ENCODE data around the gene ACP1.

The ACP1 gene

GRCh38 chr2:238431-238830 lies 26.3 kb upstream of the ACP1 start:
- no peak for DNase-seq (ENCODE audit: low spot score)
- Histone ChIP-seq H3K4ac (ENCODE audit: low read length) (no peak overlapping the region), H3K4me3 (ENCODE audit: low read length in 2 of 2) (no peak overlapping the region), H2BK5ac (ENCODE audit: low read length) (no peak overlapping the region), H2BK120ac (ENCODE audit: low read depth, low read length) (no peak overlapping the region), H3K14ac (ENCODE audit: low read length) (no peak overlapping the region), H3K18ac (ENCODE audit: low read length) (no peak overlapping the region), H3K4me2 (ENCODE audit: insufficient read depth, low read length, poor library complexity, severe bottlenecking) (no peak overlapping the region), H3K79me1 (ENCODE audit: low read depth, low read length) (no peaks in the 10 kb centered on the region), H4K8ac (ENCODE audit: low read depth, low read length) (no peak overlapping the region), H3K9me3 (replicated peaks in 1 of 2; ENCODE audit: control insufficient read depth in 2 of 2, insufficient read depth in 1 of 2, low read depth in 1 of 2, low read length in 2 of 2) (peaks cover 0 to 19% of the 10 kb centered on the region in 2 donors), H2AFZ (ENCODE audit: low read length) (no peak overlapping the region), H3K23ac (ENCODE audit: low read depth, low read length, poor library complexity) (no peak overlapping the region), H3K36me3 (replicated peaks in 1 of 2; ENCODE audit: control insufficient read depth in 2 of 2, insufficient read depth in 2 of 2, low read length in 2 of 2) (peaks cover 1 to 46% of the 10 kb centered on the region in 2 donors), H3K4me1 (ENCODE audit: control insufficient read depth in 2 of 2, insufficient read depth in 1 of 2, low read depth in 1 of 2, low read length in 2 of 2) (peaks cover 4 to 8% of the 10 kb centered on the region in 2 donors), H4K91ac (ENCODE audit: low read depth, low read length, poor library complexity) (no peak overlapping the region), H2AK5ac (ENCODE audit: low read depth, low read length) (no peak overlapping the region), H3K9ac (ENCODE audit: low read depth, low read length, poor library complexity) (no peak overlapping the region), H2BK15ac (ENCODE audit: low read length) (no peak overlapping the region), H3K27me3 (ENCODE audit: control insufficient read depth in 3 of 3, insufficient read depth in 3 of 3, low read depth in 1 of 3, low read length in 3 of 3) (no peaks in the 10 kb centered on the region), H3K27ac (replicated peaks; ENCODE audit: low read length) (no peak overlapping the region), H2BK12ac (ENCODE audit: low read length) (no peak overlapping the region)
- WGBS, 2 donors (ENCODE audit: extremely low coverage in 2 of 2, insufficient read length in 2 of 2, insufficient replicate concordance in 1 of 2), result 91% methylated on average over 1 of the region's 3 CpGs; no CpG with 5 or more reads in 1 of the 2 donors

- WGBS, 2 donors (ENCODE audit: extremely low coverage in 2 of 2, insufficient read length in 2 of 2, insufficient replicate concordance in 1 of 2), result no CpG with 5 or more reads among the region's 5 CpGs
- no peak overlapping the region for H2BK5ac ChIP-seq (ENCODE audit: low read length)
- H3K27ac ChIP-seq (replicated peaks; ENCODE audit: low read length), result no peak overlapping the region
- no peak overlapping the region for H2BK120ac ChIP-seq (ENCODE audit: low read depth, low read length)
- H3K27me3 ChIP-seq (ENCODE audit: control insufficient read depth in 3 of 3, insufficient read depth in 3 of 3, low read depth in 1 of 3, low read length in 3 of 3), result no peaks in the 10 kb centered on the region
- no peak overlapping the region for H4K8ac ChIP-seq (ENCODE audit: low read depth, low read length)
- H3K79me1 ChIP-seq (ENCODE audit: low read depth, low read length), result no peaks in the 10 kb centered on the region
- H3K9me3 ChIP-seq (replicated peaks in 1 of 2; ENCODE audit: control insufficient read depth in 2 of 2, insufficient read depth in 1 of 2, low read depth in 1 of 2, low read length in 2 of 2), result peaks cover 0 to 19% of the 10 kb centered on the region in 2 donors
- no peak overlapping the region for H2BK15ac ChIP-seq (ENCODE audit: low read length)
- no peak overlapping the region for H3K4ac ChIP-seq (ENCODE audit: low read length)
- H3K4me2 ChIP-seq (ENCODE audit: insufficient read depth, low read length, poor library complexity, severe bottlenecking), result no peak overlapping the region
- H3K4me1 ChIP-seq (ENCODE audit: control insufficient read depth in 2 of 2, insufficient read depth in 1 of 2, low read depth in 1 of 2, low read length in 2 of 2), result peaks cover 4 to 8% of the 10 kb centered on the region in 2 donors
- no peak overlapping the region for H3K9ac ChIP-seq (ENCODE audit: low read depth, low read length, poor library complexity)
- H4K91ac ChIP-seq (ENCODE audit: low read depth, low read length, poor library complexity), result no peak overlapping the region
- H2BK12ac ChIP-seq (ENCODE audit: low read length), result no peak overlapping the region
- DNase-seq (ENCODE audit: low spot score), result no peak
- no peak overlapping the region for H3K18ac ChIP-seq (ENCODE audit: low read length)
- no peak overlapping the region for H3K23ac ChIP-seq (ENCODE audit: low read depth, low read length, poor library complexity)
- H2AFZ ChIP-seq (ENCODE audit: low read length), result no peak overlapping the region
- H3K14ac ChIP-seq (ENCODE audit: low read length), result no peak overlapping the region
- no peak overlapping the region for H3K4me3 ChIP-seq (ENCODE audit: low read length in 2 of 2)
- H2AK5ac ChIP-seq (ENCODE audit: low read depth, low read length), result no peak overlapping the region
- H3K36me3 ChIP-seq (replicated peaks in 1 of 2; ENCODE audit: control insufficient read depth in 2 of 2, insufficient read depth in 2 of 2, low read length in 2 of 2), result peaks cover 1 to 50% of the 10 kb centered on the region in 2 donors
Observed at GRCh38 chr2:238869-239268, 25.9 kb upstream of the ACP1 start.

- H3K4me1 ChIP-seq (ENCODE audit: control insufficient read depth in 2 of 2, insufficient read depth in 1 of 2, low read depth in 1 of 2, low read length in 2 of 2), result no peaks in the 10 kb centered on the region
- H2AK5ac ChIP-seq (ENCODE audit: low read depth, low read length), result no peak overlapping the region
- no peak overlapping the region for H2BK120ac ChIP-seq (ENCODE audit: low read depth, low read length)
- H3K27ac ChIP-seq (replicated peaks; ENCODE audit: low read length), result no peak overlapping the region
- WGBS, 2 donors (ENCODE audit: extremely low coverage in 2 of 2, insufficient read length in 2 of 2, insufficient replicate concordance in 1 of 2), result no CpG with 5 or more reads among the region's 7 CpGs
- peaks cover 1 to 89% of the 10 kb centered on the region in 2 donors for H3K36me3 ChIP-seq (replicated peaks in 1 of 2; ENCODE audit: control insufficient read depth in 2 of 2, insufficient read depth in 2 of 2, low read length in 2 of 2)
- no peak overlapping the region for H3K23ac ChIP-seq (ENCODE audit: low read depth, low read length, poor library complexity)
- no peaks in the 10 kb centered on the region for H3K27me3 ChIP-seq (ENCODE audit: control insufficient read depth in 3 of 3, insufficient read depth in 3 of 3, low read depth in 1 of 3, low read length in 3 of 3)
- H3K9me3 ChIP-seq (replicated peaks in 1 of 2; ENCODE audit: control insufficient read depth in 2 of 2, insufficient read depth in 1 of 2, low read depth in 1 of 2, low read length in 2 of 2), result peaks cover 0 to 14% of the 10 kb centered on the region in 2 donors
- H3K18ac ChIP-seq (ENCODE audit: low read length), result no peak overlapping the region
- H3K4me2 ChIP-seq (ENCODE audit: insufficient read depth, low read length, poor library complexity, severe bottlenecking), result no peak overlapping the region
- no peak overlapping the region for H2BK5ac ChIP-seq (ENCODE audit: low read length)
- H3K14ac ChIP-seq (ENCODE audit: low read length), result no peak overlapping the region
- no peak overlapping the region for H2AFZ ChIP-seq (ENCODE audit: low read length)
- DNase-seq (ENCODE audit: low spot score), result no peak
- H2BK15ac ChIP-seq (ENCODE audit: low read length), result no peak overlapping the region
- H3K4ac ChIP-seq (ENCODE audit: low read length), result no peak overlapping the region
- no peak overlapping the region for H4K91ac ChIP-seq (ENCODE audit: low read depth, low read length, poor library complexity)
- no peak overlapping the region for H4K8ac ChIP-seq (ENCODE audit: low read depth, low read length)
- H2BK12ac ChIP-seq (ENCODE audit: low read length), result no peak overlapping the region
- H3K9ac ChIP-seq (ENCODE audit: low read depth, low read length, poor library complexity), result no peak overlapping the region
- H3K4me3 ChIP-seq (ENCODE audit: low read length in 2 of 2), result no peak overlapping the region
- no peaks in the 10 kb centered on the region for H3K79me1 ChIP-seq (ENCODE audit: low read depth, low read length)
Observed at GRCh38 chr2:244547-244946, 20.2 kb upstream of the ACP1 start.

- Histone ChIP-seq H3K36me3 (replicated peaks in 1 of 2; ENCODE audit: control insufficient read depth in 2 of 2, insufficient read depth in 2 of 2, low read length in 2 of 2) (peaks cover 0 to 89% of the 10 kb centered on the region in 2 donors), H2BK15ac (ENCODE audit: low read length) (no peak overlapping the region), H3K4ac (ENCODE audit: low read length) (no peak overlapping the region), H2AK5ac (ENCODE audit: low read depth, low read length) (no peak overlapping the region), H3K4me1 (ENCODE audit: control insufficient read depth in 2 of 2, insufficient read depth in 1 of 2, low read depth in 1 of 2, low read length in 2 of 2) (no peaks in the 10 kb centered on the region), H3K79me1 (ENCODE audit: low read depth, low read length) (no peaks in the 10 kb centered on the region), H2BK12ac (ENCODE audit: low read length) (no peak overlapping the region), H2AFZ (ENCODE audit: low read length) (no peak overlapping the region), H3K9ac (ENCODE audit: low read depth, low read length, poor library complexity) (no peak overlapping the region), H2BK5ac (ENCODE audit: low read length) (no peak overlapping the region), H3K9me3 (replicated peaks in 1 of 2; ENCODE audit: control insufficient read depth in 2 of 2, insufficient read depth in 1 of 2, low read depth in 1 of 2, low read length in 2 of 2) (peaks cover 0 to 11% of the 10 kb centered on the region in 2 donors), H3K23ac (ENCODE audit: low read depth, low read length, poor library complexity) (no peak overlapping the region), H3K4me2 (ENCODE audit: insufficient read depth, low read length, poor library complexity, severe bottlenecking) (no peak overlapping the region), H3K27me3 (ENCODE audit: control insufficient read depth in 3 of 3, insufficient read depth in 3 of 3, low read depth in 1 of 3, low read length in 3 of 3) (no peaks in the 10 kb centered on the region), H2BK120ac (ENCODE audit: low read depth, low read length) (no peak overlapping the region), H4K91ac (ENCODE audit: low read depth, low read length, poor library complexity) (no peak overlapping the region), H4K8ac (ENCODE audit: low read depth, low read length) (no peak overlapping the region), H3K4me3 (ENCODE audit: low read length in 2 of 2) (no peak overlapping the region), H3K27ac (replicated peaks; ENCODE audit: low read length) (no peak overlapping the region), H3K14ac (ENCODE audit: low read length) (no peak overlapping the region), H3K18ac (ENCODE audit: low read length) (no peak overlapping the region)
- no peak for DNase-seq (ENCODE audit: low spot score)
- no CpG with 5 or more reads among the region's 6 CpGs for WGBS, 2 donors (ENCODE audit: extremely low coverage in 2 of 2, insufficient read length in 2 of 2, insufficient replicate concordance in 1 of 2)
Observed at GRCh38 chr2:246489-247144, 18.1 kb upstream of the ACP1 start.
